PC-9 (cell line): ENCODE data around the gene GMPS. TPM values are rescaled to one million over a fixed set of nuclear protein-coding genes. Genes with fewer than 3 reads are reported as not detected.

Experiments
- BruUV-seq: library from RNA; stranded (reverse); fragments of 400-500 nt; replicated peaks from 2 replicates; lab custom pipeline; 2021; lab: Mats Ljungman, UMichigan
- CTCF ChIA-PET: fragments of 300-600 bp; sonication (Branson Sonifier 250); formaldehyde crosslinking; loops from one replicate; lab custom pipeline; 2022; ENCODE audit warnings: antibody characterized with exemption; lab: Charles Lee
- POLR2A ChIA-PET: fragments of 300-600 bp; sonication (Branson Sonifier 250); formaldehyde crosslinking; loops from one replicate; lab custom pipeline; 2022; ENCODE audit warnings: antibody characterized with exemption; ENCODE audit not compliant: unreplicated experiment; lab: Charles Lee
- DNase-seq, 2 experiments: peaks; one replicate each; pipeline versions ENCODE4 v3.0.0 to v3.0.0-alpha.2; 2015 to 2022; ENCODE audit warnings: mixed read lengths in 1 of 2
- H2AFZ ChIP-seq: fragments of 200-600 bp; sonication (generic); 2 replicates; pipeline ENCODE4 v1.8.1; 2017; ENCODE audit warnings: antibody characterized with exemption
- H3F3A ChIP-seq: fragments of 200-600 bp; sonication (generic); 2 replicates; pipeline ENCODE4 v1.8.1; 2017; ENCODE audit warnings: antibody characterized with exemption, mild to moderate bottlenecking, low read depth; ENCODE audit not compliant: insufficient read depth
- H3K27ac ChIP-seq: fragments of 200-600 bp; sonication (generic); 2 replicates; pipeline ENCODE4 v1.6.1; 2016; ENCODE audit warnings: mixed run types
- H3K27me3 ChIP-seq: fragments of 200-600 bp; sonication (generic); 2 replicates; pipeline ENCODE4 v1.6.1; 2016; ENCODE audit warnings: low read depth, mixed run types; ENCODE audit not compliant: insufficient read depth
- H3K36me3 ChIP-seq: fragments of 200-600 bp; sonication (generic); 2 replicates; pipeline ENCODE4 v1.6.1; 2016; ENCODE audit warnings: low read depth, mixed run types
- H3K4me1 ChIP-seq: fragments of 200-600 bp; sonication (generic); replicated peaks from 2 replicates; pipeline ENCODE4 v1.6.1; 2016; ENCODE audit warnings: mixed run types; ENCODE audit not compliant: insufficient read depth
- H3K4me2 ChIP-seq: fragments of 200-600 bp; sonication (generic); 2 replicates; pipeline ENCODE4 v1.6.1; 2017; ENCODE audit warnings: mixed run types
- H3K4me3 ChIP-seq: fragments of 200-600 bp; sonication (generic); 2 replicates; pipeline ENCODE4 v1.6.1; 2016; ENCODE audit warnings: mixed run types
- H3K79me2 ChIP-seq: fragments of 200-600 bp; sonication (generic); 2 replicates; pipeline ENCODE4 v1.6.1; 2017; ENCODE audit warnings: low read depth, mixed run types
- H3K9me2 ChIP-seq: fragments of 200-600 bp; sonication (generic); 2 replicates; pipeline ENCODE4 v1.8.1; 2017; ENCODE audit warnings: mild to moderate bottlenecking; ENCODE audit not compliant: insufficient read depth
- H3K9me3 ChIP-seq: fragments of 200-600 bp; sonication (generic); 2 replicates; pipeline ENCODE4 v1.8.1; 2016; ENCODE audit warnings: low read depth; ENCODE audit not compliant: insufficient read depth
- H4K20me1 ChIP-seq: fragments of 200-600 bp; sonication (generic); 2 replicates; pipeline ENCODE4 v1.8.1; 2017; ENCODE audit not compliant: insufficient read depth
- CTCF ChIP-seq: fragments of 200-600 bp; sonication (generic); conservative IDR thresholded peaks from 2 replicates; pipeline ENCODE4 v1.6.1; 2017; ENCODE audit warnings: mixed run types, antibody characterized with exemption, mild to moderate bottlenecking, moderate library complexity
- EZH2 ChIP-seq: fragments of 200-600 bp; sonication (generic); IDR thresholded peaks from 2 replicates; pipeline ENCODE4 v1.8.0; 2017; ENCODE audit warnings: antibody characterized with exemption, low read depth
- intact Hi-C: fragments of 100-400 bp; cut with micrococcal nuclease; formaldehyde crosslinking; loops from one replicate; pipeline ENCODE4 v1.10.0; 2022; ENCODE audit not compliant: unreplicated experiment
- total RNA-seq: library from RNA; stranded (reverse); gene quantifications from 2 replicates; pipeline ENCODE4 v1.2.3, GENCODE V29; 2021

GMPS gene
- total RNA-seq, 1 experiment from 2014 or later: 139 TPM

- BruUV-seq: no TSS peak
- H3K27me3 ChIP-seq: no peaks in the 10 kb centered on the region
- DNase-seq: no peak
Observed at GRCh38 chr3:155989536-155989935, 119.1 kb downstream of the GMPS start.

GRCh38 chr3:155991212-155991611, 120.8 kb downstream of the GMPS start:
- Histone ChIP-seq H3K4me1 (no peaks in the 10 kb centered on the region), H3K9me2 (no peaks in the 10 kb centered on the region), H3K79me2 (no peaks in the 10 kb centered on the region), H2AFZ (no peak overlapping the region), H3K27ac (no peak overlapping the region), H3K4me2 (no peak overlapping the region), H3K4me3 (no peak overlapping the region), H3F3A (no peaks in the 10 kb centered on the region), H3K9me3 (no peaks in the 10 kb centered on the region), H3K27me3 (no peaks in the 10 kb centered on the region), H3K36me3 (no peaks in the 10 kb centered on the region), H4K20me1 (no peaks in the 10 kb centered on the region)
- TF ChIP-seq EZH2 (no peak), CTCF (no peak)
- DNase-seq: no peak
- POLR2A ChIA-PET: no interaction called here
- CTCF ChIA-PET: no interaction called here
- BruUV-seq: no TSS peak
- intact Hi-C loops: no loop called here

More at GRCh38 chr3:155989536-155989935, 119.1 kb downstream of the GMPS start:
- Histone ChIP-seq H3K27ac (no peak overlapping the region), H3K9me2 (no peaks in the 10 kb centered on the region), H3K4me1 (no peaks in the 10 kb centered on the region), H2AFZ (no peak overlapping the region), H3K4me3 (no peak overlapping the region), H3K36me3 (no peaks in the 10 kb centered on the region), H4K20me1 (no peaks in the 10 kb centered on the region), H3F3A (no peaks in the 10 kb centered on the region), H3K4me2 (no peak overlapping the region), H3K79me2 (no peaks in the 10 kb centered on the region), H3K9me3 (no peaks in the 10 kb centered on the region)
- POLR2A ChIA-PET: no interaction called here
- intact Hi-C loops: no loop called here
- TF ChIP-seq EZH2 (no peak), CTCF (no peak)
- CTCF ChIA-PET: interaction anchor here (0.6 kb wide), 2 partner anchors 1215 to 1510 kb away, joined by 4 to 6 read pairs; no protein-coding TSS in a partner anchor

GRCh38 chr3:155991847-155992246, 121.4 kb downstream of the GMPS start:
- no peaks in the 10 kb centered on the region for H3K79me2 ChIP-seq
- POLR2A ChIA-PET: no interaction called here
- DNase-seq: no peak
- H3K36me3 ChIP-seq: no peaks in the 10 kb centered on the region
- no peak overlapping the region for H3K4me2 ChIP-seq
- no peaks in the 10 kb centered on the region for H3K27me3 ChIP-seq
- H3K4me3 ChIP-seq: no peak overlapping the region
- no peaks in the 10 kb centered on the region for H3K9me3 ChIP-seq
- no peaks in the 10 kb centered on the region for H4K20me1 ChIP-seq
- no TSS peak for BruUV-seq
- H2AFZ ChIP-seq: no peak overlapping the region
- no peaks in the 10 kb centered on the region for H3F3A ChIP-seq
- no peak for TF ChIP-seq CTCF
- TF ChIP-seq EZH2: no peak
- H3K9me2 ChIP-seq: no peaks in the 10 kb centered on the region
- no peak overlapping the region for H3K27ac ChIP-seq
- intact Hi-C loops: no loop called here
- H3K4me1 ChIP-seq: no peaks in the 10 kb centered on the region
- CTCF ChIA-PET: no interaction called here

Other genes with a start within 250 kb of the GMPS start
- 0.73 and 1.4 TPM in 2 replicates for gene PLCH1, start 125.6 kb upstream of the GMPS start, total RNA-seq
- gene C3orf33, start 64.4 kb upstream of the GMPS start, total RNA-seq: 1.1 and 2.3 TPM in 2 replicates
- 22.4 and 28.6 TPM in 2 replicates for gene SLC33A1, start 16.2 kb upstream of the GMPS start, total RNA-seq
- 1.4 and 3.3 TPM in 2 replicates for gene KCNAB1, start 249.9 kb downstream of the GMPS start, total RNA-seq